ENCODE data around the gene FAM72C.
"Not testable (repeated sequence)": the region's sequence is repeated elsewhere in the genome, so short reads cannot be mapped to it uniquely, and the experiment has no call there.

DNA sequence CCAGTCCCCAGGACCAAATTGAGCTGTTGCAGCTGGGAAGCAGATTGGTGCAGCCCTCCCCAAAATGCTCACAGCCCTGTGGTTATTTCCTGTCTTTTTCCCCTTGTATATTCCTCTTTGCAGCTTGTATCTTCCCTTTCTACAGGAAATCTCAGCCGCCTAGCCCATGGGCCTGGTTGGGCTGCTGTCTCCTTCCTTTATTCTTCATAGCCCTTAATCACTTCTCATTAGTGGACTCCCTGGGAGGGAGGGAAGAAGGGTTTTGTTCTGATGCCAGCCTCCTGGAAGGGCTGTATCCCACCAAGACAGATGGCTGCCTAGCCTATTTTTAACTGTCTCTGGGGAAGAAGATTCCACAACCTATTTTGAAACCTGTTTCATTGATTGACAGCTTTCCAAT is 32.5 kb upstream of the FAM72C start:
- TF ChIP-seq POLR2AphosphoS5 (IDR thresholded peaks at IDR 0.05); POLR2A (IDR thresholded peaks at IDR 0.05; ENCODE audit: low read depth); CTCF (IDR thresholded peaks at IDR 0.05); EP300 (IDR thresholded peaks at IDR 0.05): not testable (repeated sequence)

Measured in esophagus muscularis mucosa (tissue), 4 donors.